DMS114 treated with DMSO at 0.1 percent for 48 hours (cell line): ENCODE data around the gene LRRC10B.
"Not testable (repeated sequence)": the region's sequence is repeated elsewhere in the genome, so short reads cannot be mapped to it uniquely, and the experiment has no call there.

ENCODE experiments used
- DNase-seq: peaks from one replicate; lab custom pipeline; 2025; ENCODE audit not compliant: unreplicated experiment; lab: John Stamatoyannopoulos, UW

Gene LRRC10B

GRCh38 chr11:61507962-61508861 is at the start of gene LRRC10B:
TSS of gene LRRC10B (plus strand) at chr11:61508749. CDS start at chr11:61508999, 250 bp downstream.
- DNase-seq = peak; percentile 45

GRCh38 chr11:61460474-61460881 is 48.1 kb upstream of the LRRC10B start:
- no peak for DNase-seq

GRCh38 chr11:61460986-61461385 is 47.6 kb upstream of the LRRC10B start:
- DNase-seq = no peak

- DNase-seq = not testable (repeated sequence)
These were observed 40.9 kb upstream of the LRRC10B start for GRCh38 chr11:61467602-61468001.

DNA sequence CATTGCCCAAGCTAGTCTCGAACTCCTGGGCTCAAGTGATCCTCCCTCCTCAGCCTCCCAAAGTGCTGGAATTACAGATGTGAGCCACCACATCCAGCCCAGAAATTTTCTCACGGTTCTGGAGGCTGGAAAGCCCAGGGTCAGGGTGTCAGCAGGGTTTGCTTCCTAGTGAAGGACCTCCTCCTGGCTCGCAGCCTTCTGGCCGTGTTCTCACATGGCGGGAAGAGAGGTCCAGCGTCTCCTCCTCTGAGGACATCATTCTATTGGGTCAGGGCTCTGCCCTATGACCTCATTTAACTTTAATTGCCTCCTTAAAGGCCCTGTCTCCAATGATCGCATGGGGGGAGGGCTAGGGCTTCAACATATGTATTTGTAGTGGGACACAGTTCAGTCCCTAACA is 40.5 kb upstream of the LRRC10B start:
- DNase-seq = no peak

GRCh38 chr11:61472282-61472681 is 36.3 kb upstream of the LRRC10B start:
- no peak for DNase-seq

GRCh38 chr11:61472868-61473267 is 35.7 kb upstream of the LRRC10B start:
- no peak for DNase-seq

DNA sequence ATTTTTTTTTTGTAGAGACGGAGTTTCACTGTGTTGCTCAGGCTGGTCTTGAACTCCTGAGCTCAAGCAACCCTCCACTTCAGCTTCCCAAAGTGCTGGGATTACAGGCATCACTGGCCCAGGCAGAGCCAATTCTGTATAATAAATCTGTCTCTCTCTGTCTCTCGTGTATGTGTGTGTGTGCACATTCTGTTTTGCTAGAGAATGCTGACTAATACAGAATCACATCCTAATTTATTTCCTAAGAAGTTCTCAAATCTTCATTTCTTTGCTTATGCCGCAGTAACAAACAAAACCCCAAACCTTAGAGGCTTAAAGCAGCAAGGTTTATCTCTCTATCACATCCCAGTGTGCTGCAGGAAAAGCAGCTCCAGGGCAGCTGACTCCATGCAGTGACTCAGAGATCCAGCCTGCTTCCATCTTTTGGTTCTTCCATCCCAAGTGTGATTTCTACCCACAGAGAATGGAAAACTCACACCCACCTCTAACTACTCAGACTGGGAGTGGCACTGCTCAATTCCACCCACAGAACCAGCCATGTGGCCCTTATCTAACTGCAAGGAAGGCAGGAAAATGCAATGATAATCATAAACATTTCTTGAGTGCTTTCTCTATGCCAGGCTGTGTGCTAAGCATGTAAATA is 35.1 kb upstream of the LRRC10B start:
- DNase-seq = no peak

DNA sequence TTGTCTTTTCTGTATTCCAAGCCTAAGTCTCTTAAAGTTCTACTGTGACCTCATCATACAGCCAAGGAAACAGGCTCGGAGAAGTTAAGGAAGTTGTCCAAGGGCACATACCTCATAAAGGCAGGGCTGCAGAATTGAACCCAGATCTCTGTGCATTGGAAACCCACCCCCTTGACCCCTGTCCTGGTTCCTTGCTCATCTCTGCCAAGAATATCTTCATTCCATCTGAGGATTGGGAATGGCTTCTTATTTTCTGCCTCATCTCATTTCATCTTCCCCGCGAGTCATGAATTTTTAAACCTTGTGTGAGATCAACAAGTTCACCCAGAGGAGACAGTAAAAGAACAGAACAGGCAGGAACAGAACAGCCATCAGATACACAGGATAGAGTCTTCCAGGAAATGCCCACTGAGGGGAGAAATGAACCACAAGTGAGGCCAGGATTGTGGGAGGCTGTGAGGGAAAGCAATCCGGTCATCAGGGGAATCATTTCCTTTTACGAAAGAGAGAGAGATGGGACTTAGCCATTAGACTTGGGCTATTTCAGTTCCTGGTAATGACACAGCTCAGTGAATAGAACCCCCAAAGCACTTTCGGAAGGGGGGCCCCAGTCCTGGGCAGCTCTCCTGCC is 34.4 kb upstream of the LRRC10B start:
- no peak for DNase-seq

DNA sequence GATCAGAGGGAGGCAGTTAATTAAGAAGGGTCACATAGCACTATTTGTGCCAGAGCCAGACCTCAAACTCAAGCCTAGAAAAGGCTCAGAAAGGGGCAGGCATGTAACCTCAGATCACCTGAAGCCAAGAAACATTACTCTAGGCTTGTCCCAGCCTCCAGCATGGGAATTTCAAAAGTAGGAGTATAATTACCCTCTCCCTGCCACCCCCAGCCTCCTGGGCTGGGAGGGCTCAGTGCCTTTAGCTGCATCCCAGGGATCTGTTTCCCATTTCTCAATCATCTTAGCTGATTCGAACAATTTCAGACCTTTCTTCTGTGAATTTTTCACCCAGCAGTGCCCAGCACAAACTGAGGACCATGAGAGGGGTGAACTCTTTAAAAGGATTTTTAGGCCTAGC is 33.1 kb upstream of the LRRC10B start:
- no peak for DNase-seq

DNA sequence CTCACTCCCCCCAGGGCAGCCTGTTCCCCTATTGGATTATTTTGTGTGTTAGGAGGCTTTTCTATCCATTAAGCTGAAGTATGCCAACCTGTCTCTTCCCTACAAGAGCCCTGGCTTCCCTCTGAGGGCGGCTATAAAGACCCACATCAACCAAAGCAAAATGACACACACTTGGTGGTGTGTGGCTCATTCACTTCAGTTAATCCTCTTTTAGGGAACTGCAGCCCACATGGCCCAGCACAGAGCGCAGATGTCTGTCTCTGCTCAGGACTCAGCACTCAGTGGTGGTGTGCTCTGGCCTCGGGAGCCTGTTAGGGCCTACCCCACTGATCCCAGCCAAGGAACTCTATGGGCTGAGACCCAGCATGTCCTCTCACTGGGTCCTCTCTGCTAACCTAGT is 32.2 kb upstream of the LRRC10B start:
- no peak for DNase-seq

DNA sequence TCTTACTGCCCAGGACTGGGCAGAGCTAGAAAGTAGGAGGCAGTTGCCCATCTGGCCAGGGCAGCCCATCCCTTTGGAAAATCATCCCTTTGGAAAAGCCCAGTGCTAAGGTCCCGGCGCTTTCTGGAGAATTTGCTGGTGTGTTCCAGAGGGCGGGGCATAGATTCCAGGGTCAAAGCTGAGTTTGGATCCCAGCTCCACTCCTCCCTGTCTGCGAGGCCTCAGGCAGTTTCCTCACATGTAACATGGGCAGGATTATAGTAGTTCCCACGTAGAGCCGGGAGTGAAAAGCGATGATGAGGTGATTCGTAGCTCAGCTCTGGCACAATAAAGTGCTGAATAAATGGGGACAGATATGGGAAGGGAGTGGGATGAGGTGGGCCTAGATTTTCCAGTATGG is 31.4 kb upstream of the LRRC10B start:
- no peak for DNase-seq

GRCh38 chr11:61477727-61478148 is 30.8 kb upstream of the LRRC10B start:
- no peak for DNase-seq

GRCh38 chr11:61479360-61480058 is 29.0 kb upstream of the LRRC10B start:
- DNase-seq = not testable (repeated sequence)

DNA sequence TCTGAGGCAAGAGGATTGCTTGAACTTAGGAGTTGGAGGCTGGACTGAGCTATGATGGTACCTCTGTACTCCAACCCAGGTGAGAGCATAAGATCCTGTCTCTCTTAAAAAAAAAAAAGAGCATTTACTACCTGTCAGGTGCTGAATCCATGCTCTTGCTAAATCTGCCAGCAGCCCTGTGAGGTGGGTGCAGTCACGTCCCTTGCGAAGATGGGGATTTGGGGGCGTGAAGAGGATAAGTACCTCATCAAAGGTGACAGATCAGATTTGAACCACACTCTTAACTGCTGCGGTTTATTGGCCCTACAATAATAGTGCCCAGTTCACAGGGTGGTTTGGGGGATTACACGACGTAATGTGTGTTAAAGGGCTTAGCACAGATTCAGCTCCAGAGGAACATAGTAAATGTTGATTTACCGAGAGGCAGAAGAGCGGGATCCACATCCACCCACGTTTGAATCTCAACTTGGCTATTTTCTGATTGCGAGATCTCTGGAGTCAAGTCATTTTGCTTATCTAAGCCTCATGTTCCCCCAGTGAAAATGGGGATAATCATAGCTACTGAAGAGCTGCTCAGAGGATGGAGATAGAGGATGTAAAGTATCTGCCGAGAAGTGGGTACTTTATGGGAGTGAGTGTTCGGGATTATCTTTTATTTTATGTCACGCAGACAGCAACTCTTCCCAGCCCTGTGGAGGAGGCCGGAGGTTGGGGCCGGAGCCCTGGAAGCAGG is 28.1 kb upstream of the LRRC10B start:
- no peak for DNase-seq

DNA sequence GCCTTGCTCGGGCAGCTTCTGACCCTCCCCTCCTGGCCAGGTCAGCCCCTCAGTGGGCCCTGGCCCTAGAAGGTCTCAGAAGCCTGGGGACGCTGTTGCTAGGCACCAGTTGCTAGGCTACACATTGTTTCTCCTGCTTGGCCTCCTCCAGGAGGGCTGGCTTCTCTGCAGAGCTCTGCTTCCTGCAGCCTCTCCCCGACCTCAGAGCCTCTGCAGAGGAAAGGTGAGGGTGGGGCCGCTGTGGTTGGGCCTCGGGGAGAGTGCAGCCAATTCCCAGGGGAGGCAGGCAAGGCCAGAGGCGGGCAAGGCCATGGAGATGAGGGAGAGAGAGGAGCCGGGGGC is 27.6 kb upstream of the LRRC10B start:
- no peak for DNase-seq

- DNase-seq = no peak
These were observed 26.7 kb upstream of the LRRC10B start for GRCh38 chr11:61481806-61482205.

GRCh38 chr11:61482513-61482912 is 26.0 kb upstream of the LRRC10B start:
- no peak for DNase-seq

- no peak for DNase-seq
These were observed 24.0 kb upstream of the LRRC10B start for GRCh38 chr11:61484541-61484940.

DNA sequence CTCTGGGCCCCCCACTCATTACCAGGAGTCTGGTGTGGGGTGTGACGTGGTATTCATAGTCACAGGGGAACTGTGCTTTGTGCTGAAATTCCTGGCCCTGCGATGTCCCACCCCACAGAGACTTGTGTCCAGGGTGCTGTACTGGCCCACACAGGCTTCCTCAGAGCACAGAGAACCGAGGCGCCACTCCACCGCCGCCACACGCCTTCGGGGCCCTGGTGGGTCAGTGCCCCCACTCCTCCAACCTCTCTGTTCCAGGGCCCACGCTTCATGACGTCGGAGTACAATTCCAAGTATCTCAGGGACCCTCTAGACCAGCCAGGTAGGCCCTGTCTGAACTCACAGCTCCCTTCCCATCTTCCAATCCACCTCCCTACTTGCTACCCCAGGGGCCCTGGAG is 23.5 kb upstream of the LRRC10B start:
- no peak for DNase-seq
